Naive thymus-derived CD4-positive, alpha-beta T cell (primary cell): Measurements from ENCODE around the gene VPS41. TPM values are rescaled to one million over a fixed set of nuclear protein-coding genes. Genes with fewer than 3 reads are reported as not detected.

Source experiments
- ATAC-seq: fragments of 150-1000 bp; cut with Tn5 transposase; 2 replicates; pipeline ENCODE4 v1.10.0; 2021; ENCODE audit warnings: mild to moderate bottlenecking, moderate library complexity
- CTCF ChIA-PET: fragments of 350-600 bp; sonication (Branson Sonifier 250); formaldehyde crosslinking; loops from one replicate; lab custom pipeline; 2021; ENCODE audit warnings: antibody characterized with exemption; lab: Charles Lee
- POLR2A ChIA-PET: fragments of 350-600 bp; sonication (Branson Sonifier 250); formaldehyde crosslinking; loops from one replicate; lab custom pipeline; 2021; ENCODE audit warnings: antibody characterized with exemption, inconsistent platforms; lab: Charles Lee
- DNase-seq, 9 donors: peaks; one replicate each; pipeline versions ENCODE4 v3.0.0 to v3.0.0-alpha.2; 2020 to 2022; ENCODE audit warnings: mixed read lengths in 1 of 9
- H3K27ac ChIP-seq: one replicate; pipeline ENCODE4 v1.7.0; 2013; ENCODE audit warnings: mild to moderate bottlenecking, low read depth, low read length, moderate library complexity
- H3K27me3 ChIP-seq, 2 donors: one replicate each; pipeline ENCODE4 v1.7.0; 2013; ENCODE audit warnings: low read length in 2 of 2, mild to moderate bottlenecking in 2 of 2, moderate library complexity in 2 of 2; ENCODE audit not compliant: control insufficient read depth in 2 of 2, insufficient read depth in 2 of 2
- H3K36me3 ChIP-seq, 3 experiments: 1 replicate in 2 of 3; 2 replicates in 1 of 3; pipeline ENCODE4 v1.7.0; 2013; ENCODE audit warnings: low read length in 3 of 3, mild to moderate bottlenecking in 3 of 3, moderate library complexity in 1 of 3; ENCODE audit not compliant: insufficient read depth in 3 of 3, control insufficient read depth in 2 of 3
- H3K4me1 ChIP-seq, 2 donors: one replicate each; pipeline ENCODE4 v1.7.0; 2013; ENCODE audit warnings: low read length in 2 of 2, mild to moderate bottlenecking in 2 of 2, moderate library complexity in 1 of 2; ENCODE audit not compliant: control insufficient read depth in 2 of 2, insufficient read depth in 2 of 2
- H3K4me3 ChIP-seq: 2 replicates; pipeline ENCODE4 v1.7.0; 2013; ENCODE audit warnings: mild to moderate bottlenecking, low read length
- H3K9me3 ChIP-seq, 3 experiments: 1 replicate in 2 of 3; 2 replicates in 1 of 3; pipeline ENCODE4 v1.7.0; 2013; ENCODE audit warnings: low read length in 3 of 3; ENCODE audit not compliant: control insufficient read depth in 2 of 3
- H3K27ac Mint-ChIP-seq, 9 donors: one replicate each; pipeline ENCODE4 v1.8.0; 2020 to 2022; ENCODE audit warnings: mixed read lengths in 9 of 9, mild to moderate bottlenecking in 8 of 9, moderate library complexity in 5 of 9, inconsistent platforms in 2 of 9
- H3K27me3 Mint-ChIP-seq, 5 donors: one replicate each; pipeline ENCODE4 v1.8.0; 2021 to 2022; ENCODE audit warnings: mixed read lengths in 5 of 5, mild to moderate bottlenecking in 1 of 5
- H3K36me3 Mint-ChIP-seq, 5 donors: one replicate each; pipeline ENCODE4 v1.8.0; 2020 to 2022; ENCODE audit warnings: mixed read lengths in 5 of 5, mild to moderate bottlenecking in 3 of 5, inconsistent platforms in 1 of 5
- H3K4me1 Mint-ChIP-seq, 7 donors: one replicate each; pipeline ENCODE4 v1.8.0; 2020 to 2022; ENCODE audit warnings: mixed read lengths in 7 of 7, mild to moderate bottlenecking in 3 of 7, inconsistent platforms in 1 of 7
- H3K4me3 Mint-ChIP-seq, 10 donors: one replicate each; pipeline ENCODE4 v1.8.0; 2020 to 2022; ENCODE audit warnings: mild to moderate bottlenecking in 10 of 10, mixed read lengths in 10 of 10, moderate library complexity in 6 of 10, inconsistent platforms in 2 of 10
- H3K9me3 Mint-ChIP-seq, 11 donors: one replicate each; pipeline ENCODE4 v1.8.0; 2020 to 2022; ENCODE audit warnings: mixed read lengths in 11 of 11, mild to moderate bottlenecking in 4 of 11, inconsistent platforms in 1 of 11, moderate library complexity in 1 of 11
- intact Hi-C, 2 donors: fragments of 100-400 bp; cut with micrococcal nuclease; formaldehyde crosslinking; loops; one replicate each; pipeline ENCODE4 v1.15.1; 2023
- polyA plus RNA-seq, 2 donors: library from polyadenylated mRNA; unstranded; fragments of 300-500 nt; fragmentation: Illumina TruSeq; gene quantifications; one replicate each; pipeline ENCODE4 v1.2.3, GENCODE V29; 2021
- total RNA-seq, 6 experiments: library from RNA in 5 of 6; stranded (reverse) in 5 of 6; gene quantifications; 1 replicate in 5 of 6; 2 replicates in 1 of 6; pipeline ENCODE4 v1.2.3 and lab custom pipeline; 2021 to 2026

Gene VPS41
- total and polyA plus RNA-seq, 7 experiments from 2014 or later = 33.1 to 65.0 (median 59.8) TPM

- H3K9me3 Mint-ChIP-seq = no peaks in the 10 kb centered on the region
- H3K4me1 ChIP-seq = no peaks in the 10 kb centered on the region
- POLR2A ChIA-PET = no interaction called here
- no peak overlapping the region for H3K4me3 Mint-ChIP-seq
- no peaks in the 10 kb centered on the region for H3K27me3 ChIP-seq
- no peaks in the 10 kb centered on the region for H3K36me3 ChIP-seq
- H3K9me3 ChIP-seq = no peaks in the 10 kb centered on the region
- H3K27me3 Mint-ChIP-seq = peaks cover 5 to 17% (median 13%) of the 10 kb centered on the region in 5 donors
- ATAC-seq (no peak), DNase-seq (no peak)
- H3K27ac Mint-ChIP-seq = no peak overlapping the region
- CTCF ChIA-PET = no interaction called here
- intact Hi-C loops = no loop called here
- H3K27ac ChIP-seq = no peak overlapping the region
- H3K4me3 ChIP-seq = no peak overlapping the region
- H3K36me3 Mint-ChIP-seq = no peaks in the 10 kb centered on the region
- no peaks in the 10 kb centered on the region for H3K4me1 Mint-ChIP-seq
Measured at GRCh38 chr7:38916396-38916795, 7.4 kb upstream of the VPS41 start.

GRCh38 chr7:38909870-38910269 lies 879 bp upstream of the VPS41 start:
- peaks cover 3 to 7% of the 10 kb centered on the region in 2 donors for H3K4me1 ChIP-seq
- Mint-ChIP-seq H3K4me3 (peak overlapping the region in 5 of 10 donors; percentile 30 to 99 (median 95)), H3K4me1 (peaks cover 17 to 35% (median 31%) of the 10 kb centered on the region in 7 donors), H3K9me3 (no peaks in the 10 kb centered on the region), H3K27me3 (peaks cover 0 to 5% (median 3%) of the 10 kb centered on the region in 5 donors), H3K27ac (peak overlapping the region in 1 of 9 donors; percentile 33), H3K36me3 (peaks cover 0 to 6% (median 1%) of the 10 kb centered on the region in 5 donors)
- ChIA-PET POLR2A (interaction anchor here (0.6 kb wide), 1 partner anchor 1047 kb away, joined by 3 read pairs; no protein-coding TSS in a partner anchor), CTCF (no interaction called here)
- intact Hi-C loops = loop anchor here (1.0 to 10.0 kb wide), 8 partner anchors 515 to 1225 kb away; partner anchors contain the start of genes MPLKIP (in 2 of the 2), RALA (in 2 of the 2), YAE1 (in 2 of the 2) and STARD3NL (in 1 of the 2)
- no peaks in the 10 kb centered on the region for H3K9me3 ChIP-seq
- H3K36me3 ChIP-seq = peaks cover 0 to 4% (median 0%) of the 10 kb centered on the region in 3 experiments
- ATAC-seq (no peak), DNase-seq (no peak)
- no peak overlapping the region for H3K4me3 ChIP-seq
- no peaks in the 10 kb centered on the region for H3K27me3 ChIP-seq
- no peak overlapping the region for H3K27ac ChIP-seq

GRCh38 chr7:38907766-38908165 lies 1.2 kb downstream of the VPS41 start:
- Mint-ChIP-seq H3K4me1 (peaks cover 24 to 52% (median 47%) of the 10 kb centered on the region in 7 donors), H3K36me3 (peaks cover 0 to 12% (median 6%) of the 10 kb centered on the region in 5 donors), H3K4me3 (peak overlapping the region; percentile 92 to 99 (median 97)), H3K27ac (peak overlapping the region in 3 of 9 donors; percentile 87 to 95 (median 87)), H3K9me3 (no peaks in the 10 kb centered on the region), H3K27me3 (no peaks in the 10 kb centered on the region)
- DNase-seq = no peak
- Histone ChIP-seq H3K27ac (no peak overlapping the region), H3K4me3 (no peak overlapping the region), H3K27me3 (no peaks in the 10 kb centered on the region), H3K4me1 (peaks cover 3 to 7% of the 10 kb centered on the region in 2 donors), H3K36me3 (peaks cover 0 to 4% (median 0%) of the 10 kb centered on the region in 3 experiments), H3K9me3 (no peaks in the 10 kb centered on the region)
- intact Hi-C loops = loop anchor here (2.0 to 10.0 kb wide), 6 partner anchors 513 to 1227 kb away; partner anchors contain the start of genes RALA (in 2 of the 2), YAE1 (in 2 of the 2), MPLKIP (in 1 of the 2) and SUGCT (in 1 of the 2)
- ATAC-seq = no peak
- POLR2A ChIA-PET = no interaction called here
- CTCF ChIA-PET = no interaction called here

- intact Hi-C loops = loop anchor here (5.0 to 10.0 kb wide), 4 partner anchors 512 to 718 kb away; partner anchors contain the start of genes RALA (in 2 of the 2) and YAE1 (in 1 of the 2)
- no peak for DNase-seq
- H3K27me3 ChIP-seq = no peaks in the 10 kb centered on the region
- no peak overlapping the region for H3K4me3 ChIP-seq
- peaks cover 3 to 7% of the 10 kb centered on the region in 2 donors for H3K4me1 ChIP-seq
- Mint-ChIP-seq H3K4me1 (peaks cover 29 to 59% (median 54%) of the 10 kb centered on the region in 7 donors), H3K27me3 (no peaks in the 10 kb centered on the region), H3K4me3 (peak overlapping the region in 9 of 10 donors; percentile 8 to 65 (median 35)), H3K9me3 (no peaks in the 10 kb centered on the region), H3K27ac (peak overlapping the region in 2 of 9 donors; percentile 6 to 18), H3K36me3 (peaks cover 0 to 12% (median 9%) of the 10 kb centered on the region in 5 donors)
- POLR2A ChIA-PET = no interaction called here
- CTCF ChIA-PET = no interaction called here
- H3K9me3 ChIP-seq = no peaks in the 10 kb centered on the region
- no peak overlapping the region for H3K27ac ChIP-seq
- peaks cover 0 to 4% (median 0%) of the 10 kb centered on the region in 3 experiments for H3K36me3 ChIP-seq
- no peak for ATAC-seq
Measured at GRCh38 chr7:38907066-38907465, 1.9 kb downstream of the VPS41 start.

- Histone ChIP-seq H3K36me3 (peaks cover 0 to 4% (median 0%) of the 10 kb centered on the region in 3 experiments), H3K9me3 (no peaks in the 10 kb centered on the region), H3K4me1 (peaks cover 3 to 7% of the 10 kb centered on the region in 2 donors), H3K27me3 (no peaks in the 10 kb centered on the region), H3K4me3 (no peak overlapping the region), H3K27ac (no peak overlapping the region)
- CTCF ChIA-PET = no interaction called here
- no peak for DNase-seq
- Mint-ChIP-seq H3K9me3 (no peaks in the 10 kb centered on the region), H3K4me3 (no peak overlapping the region), H3K4me1 (peaks cover 41 to 75% (median 70%) of the 10 kb centered on the region in 7 donors), H3K27me3 (no peaks in the 10 kb centered on the region), H3K27ac (no peak overlapping the region), H3K36me3 (peaks cover 3 to 20% (median 9%) of the 10 kb centered on the region in 5 donors)
- ATAC-seq = no peak
- POLR2A ChIA-PET = no interaction called here
- intact Hi-C loops = loop anchor here (5.0 to 10.0 kb wide), 4 partner anchors 510 to 720 kb away; partner anchors contain the start of genes RALA (in 2 of the 2) and YAE1 (in 1 of the 2)
Measured at GRCh38 chr7:38905056-38905759, 3.8 kb downstream of the VPS41 start.

GRCh38 chr7:38903057-38903456 lies 5.9 kb downstream of the VPS41 start:
- POLR2A ChIA-PET = no interaction called here
- ATAC-seq (no peak), DNase-seq (no peak)
- Mint-ChIP-seq H3K27me3 (no peaks in the 10 kb centered on the region), H3K9me3 (no peaks in the 10 kb centered on the region), H3K27ac (peak overlapping the region in 1 of 9 donors; percentile 5), H3K4me1 (peaks cover 32 to 80% (median 62%) of the 10 kb centered on the region in 7 donors), H3K4me3 (no peak overlapping the region), H3K36me3 (peaks cover 3 to 35% (median 13%) of the 10 kb centered on the region in 5 donors)
- Histone ChIP-seq H3K4me3 (no peak overlapping the region), H3K27ac (no peak overlapping the region), H3K27me3 (no peaks in the 10 kb centered on the region), H3K4me1 (peaks cover 0 to 1% of the 10 kb centered on the region in 2 donors), H3K9me3 (no peaks in the 10 kb centered on the region), H3K36me3 (no peaks in the 10 kb centered on the region)
- intact Hi-C loops = loop anchor here (10.0 kb wide), 2 partner anchors 508 to 722 kb away; partner anchors contain the start of gene RALA (in 1 of the 2)
- CTCF ChIA-PET = no interaction called here
